GM15510 (cell line): Measurements from ENCODE around the gene GLRB.

Source experiments
- POLR2A ChIP-seq: IDR thresholded peaks from 3 replicates; pipeline ENCODE4 v1.6.1; 2011; ENCODE audit warnings: borderline replicate concordance; ENCODE audit not compliant: insufficient read length; ENCODE audit errors: extremely low read depth

GLRB gene

DNA sequence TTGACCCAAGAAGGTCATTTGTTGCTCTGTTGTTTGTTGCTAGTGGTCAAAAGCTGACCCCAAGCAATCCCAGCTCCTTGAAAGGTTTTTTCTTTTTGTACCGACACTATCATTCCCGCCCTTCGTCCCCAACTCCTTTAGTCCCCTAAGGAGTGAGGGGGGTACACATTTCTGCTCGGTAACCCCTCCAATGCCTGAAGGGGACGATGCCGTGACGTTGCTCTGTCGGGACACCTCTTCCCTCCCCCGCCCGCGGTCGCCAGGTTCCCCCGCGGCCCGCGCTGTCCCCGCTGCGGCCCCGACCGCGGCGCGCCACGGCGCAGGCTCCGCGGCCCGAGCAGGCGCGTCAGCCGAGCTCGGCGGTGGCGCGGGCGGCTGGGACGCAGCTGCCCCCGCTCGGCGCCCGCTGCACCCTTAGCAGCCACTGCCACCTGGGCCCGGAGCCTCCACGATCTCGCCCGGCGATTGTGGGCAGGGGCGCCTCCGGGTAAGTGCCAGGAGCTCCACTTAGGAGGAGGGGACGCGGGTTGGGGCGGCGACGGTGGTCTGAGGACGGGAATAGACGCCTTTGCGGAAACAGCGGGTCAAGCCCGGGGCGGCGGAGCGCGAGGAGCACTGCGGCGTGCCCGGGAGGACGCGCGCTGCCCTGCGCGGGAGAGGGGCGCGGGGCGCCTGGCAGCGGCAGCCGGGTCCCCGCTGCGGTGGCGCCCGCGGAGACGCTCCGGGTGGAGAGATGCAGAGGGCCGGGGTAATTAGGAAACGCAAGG, at the start of gene GLRB:
Gene GLRB (plus strand): TSS at position 340 of the 767 bp plus-strand sequence. CDS start 1,875 bp downstream, outside the sequence.
- no peak for TF ChIP-seq POLR2A

DNA sequence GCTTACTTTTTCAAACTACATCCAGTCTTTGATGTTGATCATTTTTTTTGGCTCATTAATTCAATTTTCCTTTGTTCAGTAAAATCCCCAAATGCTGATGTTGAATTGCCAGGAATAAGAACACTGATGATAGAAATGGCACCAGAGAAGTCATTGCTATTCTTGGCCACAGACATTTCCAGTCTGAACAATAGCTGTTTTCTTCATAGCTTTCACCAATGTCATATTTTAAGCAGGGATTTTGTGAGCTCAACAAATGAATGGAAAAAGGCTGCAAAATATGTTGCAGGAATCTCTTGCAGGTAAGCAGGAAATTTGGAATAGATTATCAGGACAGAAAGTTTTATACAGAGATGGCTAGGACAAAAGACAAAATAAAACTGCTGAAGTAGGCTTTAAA, 40.5 kb upstream of the GLRB start:
- no peak for TF ChIP-seq POLR2A

DNA sequence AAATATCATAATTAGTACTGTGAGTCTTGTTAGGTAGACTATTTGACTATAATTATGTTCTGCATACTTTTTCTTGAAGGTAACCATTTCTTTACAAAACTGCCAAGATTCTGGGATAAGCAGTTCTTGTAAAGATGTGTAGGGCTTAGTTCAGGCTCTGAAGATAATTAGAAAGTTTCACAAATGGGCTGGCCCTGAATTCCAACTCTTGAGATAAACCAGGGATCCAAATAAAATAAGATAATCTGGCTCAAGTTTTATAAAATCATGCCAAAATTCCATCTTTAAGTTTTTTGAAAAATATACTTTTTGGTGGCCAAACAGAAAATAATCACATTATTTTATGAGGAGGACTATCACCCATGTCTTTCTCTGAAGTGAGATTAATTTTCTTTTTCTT, 35.5 kb upstream of the GLRB start:
- no peak for TF ChIP-seq POLR2A

DNA sequence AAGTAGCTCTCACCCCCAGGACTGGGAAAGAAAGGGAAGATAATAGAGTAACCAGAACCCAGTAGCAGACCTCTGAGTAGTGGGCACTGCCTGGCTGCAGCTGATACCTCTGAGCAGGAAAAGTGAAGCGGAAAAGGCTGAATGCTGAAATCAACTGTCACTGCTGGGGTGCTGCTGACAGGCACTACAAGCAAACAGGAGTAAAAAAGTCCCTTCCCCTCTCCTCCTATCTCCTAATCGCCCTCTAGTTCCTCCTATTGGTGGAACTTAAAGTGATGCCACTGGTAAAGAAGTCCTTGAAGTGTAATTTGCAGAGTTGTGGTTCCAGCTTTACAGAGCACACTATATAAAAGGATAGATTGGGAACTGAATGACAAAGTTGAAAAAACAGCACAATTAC, 32.8 kb upstream of the GLRB start:
- no peak for TF ChIP-seq POLR2A

DNA sequence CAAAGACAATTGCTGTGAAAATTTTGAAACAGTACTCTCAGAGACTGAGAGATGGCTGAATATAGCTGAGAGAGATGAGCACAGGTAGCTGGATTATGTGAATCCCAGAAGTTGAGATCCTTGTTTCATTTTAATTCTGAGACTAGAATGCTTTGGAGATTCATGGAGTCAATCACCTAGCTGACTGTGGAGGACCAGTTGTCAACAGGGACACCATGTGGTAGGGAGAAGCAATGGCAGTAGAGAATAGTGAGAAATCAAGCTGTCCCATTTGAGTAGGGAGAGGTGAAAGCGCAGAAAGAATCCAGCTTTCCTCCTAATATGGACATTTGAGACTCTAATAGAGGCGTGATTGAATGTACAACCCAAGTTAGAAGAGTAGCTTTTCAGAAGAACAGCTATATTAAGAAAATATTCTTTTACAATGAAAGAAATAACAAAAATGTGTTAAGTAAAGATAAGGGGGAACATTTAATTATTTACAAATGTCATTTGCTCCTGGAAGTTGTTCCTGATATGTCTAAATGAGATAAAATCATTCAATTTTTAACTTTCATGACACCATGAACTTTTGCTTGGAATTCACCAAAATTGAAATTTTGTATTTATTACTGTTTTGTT, 30.3 kb upstream of the GLRB start:
- no peak for TF ChIP-seq POLR2A

DNA sequence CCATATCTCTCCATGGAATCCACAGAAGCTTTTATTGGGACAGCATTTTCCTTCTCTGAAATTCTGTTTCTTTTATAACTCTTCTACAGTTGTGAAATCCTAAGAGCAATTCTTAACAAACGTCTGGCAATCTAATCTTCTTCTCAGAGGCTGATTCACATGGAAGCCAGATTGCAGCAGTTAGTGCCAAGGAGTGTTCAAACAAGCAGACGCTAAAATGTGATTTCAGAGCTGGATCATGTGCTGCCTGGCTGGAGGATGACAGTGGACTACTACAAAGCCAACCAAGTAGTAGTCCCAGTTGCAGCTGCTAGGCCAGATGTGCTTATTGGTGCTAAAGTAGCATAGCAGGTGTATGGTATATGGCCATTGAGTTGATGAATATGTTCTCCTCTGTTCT, 27.7 kb upstream of the GLRB start:
- no peak for TF ChIP-seq POLR2A

DNA sequence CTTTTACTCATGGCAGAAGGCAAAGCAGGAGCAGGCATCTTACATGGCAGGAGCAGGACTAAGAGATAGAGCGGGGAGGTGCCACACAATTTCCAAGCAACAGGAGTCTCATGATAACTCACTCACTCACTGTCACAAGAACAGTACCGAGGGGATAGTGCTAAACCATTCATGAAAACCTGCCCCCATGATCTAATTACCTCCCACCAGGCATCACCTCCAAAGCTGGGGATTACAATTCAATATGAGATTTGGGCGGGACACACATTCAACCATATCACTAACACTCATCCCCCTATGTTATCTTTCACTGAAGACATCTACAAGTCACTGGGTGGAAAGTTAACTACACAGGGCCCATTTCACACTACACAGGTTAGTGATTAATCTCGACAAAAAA, 25.4 kb upstream of the GLRB start:
- no peak for TF ChIP-seq POLR2A

DNA sequence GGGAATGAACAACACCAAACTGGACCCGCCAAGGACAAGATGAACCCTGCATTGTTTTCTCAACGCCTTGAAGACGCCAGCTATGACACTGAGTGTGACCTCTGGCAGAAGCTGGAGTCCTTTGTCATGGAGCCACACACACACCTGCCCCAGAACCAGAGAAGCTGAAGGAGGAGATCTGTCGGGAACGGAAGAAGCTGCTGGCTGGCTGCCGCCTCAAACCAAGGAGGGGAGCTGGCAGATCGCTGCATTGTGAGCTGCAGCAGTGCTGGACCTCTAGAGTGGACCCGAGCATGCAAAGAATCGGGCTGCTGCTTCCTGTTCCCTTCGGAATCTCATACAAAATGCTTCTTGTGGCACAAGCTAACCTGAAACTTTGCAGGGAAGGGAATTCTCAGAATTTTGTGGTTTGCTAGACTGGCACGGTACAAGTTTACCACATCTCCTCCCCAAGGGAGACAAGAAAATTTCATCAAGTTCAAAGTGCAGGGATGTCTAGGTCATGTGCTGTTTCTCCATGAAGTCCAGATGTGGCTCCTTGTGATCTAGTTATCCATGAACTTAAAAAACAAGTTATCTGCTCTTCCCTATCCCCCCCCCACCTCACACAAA, 23.4 kb upstream of the GLRB start:
- TF ChIP-seq POLR2A: no peak

DNA sequence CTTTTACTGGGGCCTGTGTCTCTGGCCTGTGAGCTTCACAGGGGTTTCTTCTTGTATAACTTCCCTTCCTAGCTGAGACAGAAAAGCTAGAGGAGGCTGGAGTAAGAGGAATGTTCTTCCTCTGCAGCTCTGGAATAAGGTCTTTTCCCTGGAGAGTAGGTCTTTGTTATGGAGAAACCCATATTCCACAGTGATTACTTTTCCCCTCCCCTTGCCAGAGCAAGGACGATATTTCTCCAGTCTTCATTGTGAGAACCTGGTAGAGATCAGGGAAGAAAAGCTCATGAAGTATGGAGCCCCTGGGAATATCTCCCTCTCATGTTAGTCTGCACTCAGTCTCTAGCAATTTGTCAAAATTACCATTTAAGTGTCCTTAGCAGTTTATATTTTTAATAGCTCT, 18.7 kb upstream of the GLRB start:
- TF ChIP-seq POLR2A: no peak

DNA sequence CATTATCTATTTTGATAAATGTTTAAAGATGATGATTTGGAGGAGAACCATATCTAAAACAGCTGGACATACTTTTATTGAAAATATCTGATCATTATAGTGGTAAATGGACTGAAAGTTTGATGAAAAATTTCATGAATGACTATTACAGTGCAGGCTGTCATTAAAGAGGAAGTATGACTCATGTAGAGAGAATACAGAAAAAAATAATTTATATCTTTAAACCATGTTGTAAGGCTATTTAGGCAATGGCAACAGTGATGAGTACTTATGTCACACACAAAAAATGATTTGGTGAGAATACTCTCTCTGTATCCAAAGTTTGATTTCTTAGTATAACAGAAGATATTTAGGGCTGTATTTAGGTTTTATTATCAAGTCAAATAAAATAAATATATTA, 3.9 kb upstream of the GLRB start:
- TF ChIP-seq POLR2A: no peak

DNA sequence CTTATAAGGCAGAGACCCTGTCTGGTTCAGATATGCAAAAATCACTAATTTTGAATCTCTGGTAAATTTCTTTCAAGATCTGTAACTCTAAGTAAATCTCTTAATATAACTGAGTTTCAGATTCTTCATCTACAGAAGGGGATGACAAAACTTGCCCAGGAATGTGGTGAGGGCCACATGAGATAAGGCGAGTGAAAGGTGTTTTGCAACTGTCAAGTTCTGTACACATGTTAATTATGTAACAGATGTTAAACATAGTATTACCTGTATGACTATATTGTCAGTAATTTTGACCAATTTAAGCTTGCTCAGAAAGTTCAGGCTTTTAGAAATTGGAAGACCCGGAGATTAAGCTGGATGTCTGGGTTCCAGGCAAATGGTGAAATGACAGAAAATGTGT, 549 bp upstream of the GLRB start:
- no peak for TF ChIP-seq POLR2A

DNA sequence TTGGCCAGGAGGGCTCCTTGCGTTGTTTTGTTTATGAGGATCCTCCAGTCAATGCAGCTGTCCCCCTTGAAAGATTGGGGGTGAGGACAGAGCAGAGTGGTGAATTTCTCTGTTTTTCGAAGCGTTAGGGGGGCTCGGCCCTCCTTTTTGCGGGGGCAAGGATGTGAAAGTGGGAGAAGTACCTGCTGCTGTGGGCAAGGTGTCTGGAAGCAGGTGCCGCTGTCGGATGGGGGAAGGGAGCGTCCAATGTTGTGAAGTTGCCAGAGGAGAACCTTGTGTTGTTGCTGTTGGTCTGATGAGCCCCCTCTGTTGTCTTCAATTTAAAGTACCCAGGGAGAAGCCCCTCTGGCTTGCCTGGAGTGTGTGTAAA, 613 bp downstream of the GLRB start:
- no peak for TF ChIP-seq POLR2A

DNA sequence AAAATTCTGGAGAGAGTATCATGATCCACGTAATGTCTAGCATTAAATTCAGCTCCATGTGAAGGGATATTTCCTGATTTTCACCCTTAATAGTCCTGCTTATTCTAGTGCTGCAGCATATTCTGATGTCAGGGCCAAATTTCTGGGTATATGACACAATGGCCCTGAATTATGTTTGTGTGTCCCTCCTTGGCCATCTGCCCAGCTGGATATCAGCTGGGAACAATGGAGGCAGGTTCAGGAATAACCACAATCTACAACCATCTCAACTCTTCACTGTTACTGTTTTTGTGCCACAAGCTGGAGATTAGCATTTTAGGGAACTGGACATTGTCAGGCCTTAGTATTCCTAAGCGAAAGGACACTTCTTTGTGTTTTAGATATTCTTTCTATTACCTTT, 3.5 kb downstream of the GLRB start:
- no peak for TF ChIP-seq POLR2A

DNA sequence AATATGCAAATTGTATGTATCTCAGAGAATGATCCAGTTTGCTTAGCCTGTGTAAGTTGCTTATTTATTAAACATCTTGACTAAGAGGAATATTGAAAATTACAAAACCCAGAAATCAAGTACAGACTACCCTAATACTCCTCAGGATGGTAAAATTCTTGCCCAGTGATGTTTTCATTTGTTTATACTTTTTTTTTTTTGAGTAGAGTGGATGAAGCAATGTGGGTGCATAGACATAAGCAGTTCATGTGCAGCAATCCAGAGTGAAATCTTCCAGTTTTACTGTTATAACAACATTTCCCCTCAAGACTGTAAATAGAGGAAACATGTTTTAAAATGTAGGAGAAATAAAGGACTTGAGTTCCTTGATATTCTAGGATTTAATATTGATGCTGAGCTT, 4.7 kb downstream of the GLRB start:
- TF ChIP-seq POLR2A: no peak

DNA sequence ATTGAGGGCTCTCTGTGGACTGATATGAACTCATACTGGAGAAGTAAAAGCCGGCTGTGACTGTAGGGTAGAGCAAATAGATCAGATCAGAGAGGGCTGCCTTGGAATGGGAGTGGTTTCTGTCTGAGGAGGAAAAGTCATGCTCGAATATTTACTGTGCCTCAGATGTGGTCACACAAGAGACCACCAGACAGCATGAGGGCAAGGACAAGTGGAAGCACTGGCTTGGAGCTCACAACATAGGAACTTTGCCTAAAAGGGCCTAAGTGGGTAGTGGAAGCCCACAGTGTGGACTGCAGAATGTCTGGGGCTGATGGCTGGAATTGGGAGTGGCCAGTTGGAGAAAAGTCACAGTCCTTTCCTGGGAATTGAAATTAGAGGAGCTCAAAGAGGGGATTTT, 19.8 kb downstream of the GLRB start:
- TF ChIP-seq POLR2A: no peak

DNA sequence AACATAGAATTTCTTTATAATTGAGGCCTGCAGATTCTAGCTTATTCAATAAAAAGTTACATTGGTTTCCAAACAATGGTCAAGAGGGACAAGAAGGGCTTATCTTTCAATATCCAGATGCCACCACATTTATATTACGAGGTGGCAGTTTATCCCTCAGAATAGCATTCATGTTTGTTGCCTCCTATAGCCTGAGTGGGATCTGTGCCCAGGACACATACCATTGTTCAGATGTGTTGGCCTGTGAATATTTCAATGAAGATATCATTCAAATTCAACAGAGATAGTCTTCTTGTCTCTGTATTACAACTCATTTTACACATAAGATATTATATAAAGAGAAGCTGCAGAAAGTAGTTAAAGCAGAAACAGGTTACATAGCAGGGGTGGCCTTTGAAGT, 20.5 kb downstream of the GLRB start:
- TF ChIP-seq POLR2A: no peak

DNA sequence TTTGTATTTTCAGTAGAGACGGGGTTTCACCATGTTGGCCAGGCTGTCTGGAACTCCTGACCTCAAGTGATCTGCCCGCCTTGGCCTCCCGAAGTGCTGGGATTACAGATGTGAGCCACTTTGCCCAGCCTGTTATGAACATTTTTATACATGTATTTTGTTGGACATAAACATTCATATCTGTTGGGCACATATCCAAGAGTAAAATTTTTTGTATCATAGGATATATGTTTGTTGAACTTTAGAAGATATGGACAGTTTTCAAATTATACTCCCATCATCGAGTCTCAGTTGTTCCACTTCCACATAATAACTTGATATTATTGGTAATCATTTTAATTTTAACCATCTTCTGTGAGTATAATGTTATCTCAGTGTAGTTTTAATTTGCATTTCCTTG, 23.6 kb downstream of the GLRB start:
- TF ChIP-seq POLR2A: no peak

DNA sequence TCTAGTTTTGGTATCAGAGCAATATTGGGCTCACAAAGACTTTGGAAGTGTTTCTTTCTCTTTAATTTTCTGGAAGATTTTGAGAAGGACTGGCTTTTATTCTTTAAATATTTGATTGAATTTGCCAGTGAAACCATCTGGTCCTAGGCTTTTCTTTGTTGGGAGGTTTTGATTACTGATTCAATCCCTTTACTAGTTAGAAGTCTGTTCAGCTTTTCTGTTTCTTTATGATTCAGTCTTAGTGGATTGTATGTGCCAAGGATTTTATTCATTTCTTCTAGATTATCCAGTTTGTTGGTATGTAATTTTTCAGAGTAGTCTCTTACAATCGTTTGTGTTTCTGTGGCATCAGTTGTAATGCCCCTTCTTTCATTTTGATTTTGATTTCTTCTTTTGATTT, 28.6 kb downstream of the GLRB start:
- TF ChIP-seq POLR2A: no peak
